ENCODE measurements around the gene ADAMTS17. TPM values are rescaled to one million over a fixed set of nuclear protein-coding genes. Genes with fewer than 3 reads are reported as not detected.

Gene ADAMTS17
- total RNA-seq, 1 experiment from 2014 or later: 3.2 TPM

DNA sequence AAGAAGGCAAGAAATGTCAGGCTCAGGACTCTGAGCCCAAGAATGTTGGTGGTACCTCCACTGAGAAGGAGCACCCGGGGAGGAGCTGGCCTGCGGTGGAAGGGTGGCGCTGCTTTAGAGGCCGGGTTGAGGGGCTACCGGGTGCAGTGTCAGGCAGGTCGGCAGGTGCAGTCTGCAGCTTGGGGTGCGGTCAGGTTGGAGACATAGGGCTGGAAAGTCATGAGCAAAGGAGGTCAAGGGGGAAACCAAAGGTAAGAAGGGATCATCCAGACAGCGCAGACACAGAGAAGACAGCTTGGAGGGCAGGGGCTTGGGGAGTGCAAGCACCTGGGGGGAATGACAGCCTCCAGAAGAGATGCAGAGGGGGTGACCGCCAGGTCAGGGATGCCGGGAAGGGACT is 334.2 kb downstream of the ADAMTS17 start:
- CTCF ChIA-PET: no interaction called here
- intact Hi-C loops (cut with micrococcal nuclease; ENCODE audit: unreplicated experiment): no loop called here
- Histone ChIP-seq H3F3A (ENCODE audit: insufficient read depth, low read depth) (no peaks in the 10 kb centered on the region), H3K27me3 (ENCODE audit: insufficient read depth, low read depth) (no peaks in the 10 kb centered on the region), H3K36me3 (ENCODE audit: low read depth) (no peaks in the 10 kb centered on the region), H3K27ac (no peak overlapping the region), H3K4me3 (no peak overlapping the region), H3K4me1 (replicated peaks; ENCODE audit: insufficient read depth) (no peaks in the 10 kb centered on the region), H3K79me2 (ENCODE audit: low read depth) (no peaks in the 10 kb centered on the region), H4K20me1 (ENCODE audit: insufficient read depth) (no peaks in the 10 kb centered on the region), H3K4me2 (no peak overlapping the region), H2AFZ (no peak overlapping the region), H3K9me2 (ENCODE audit: insufficient read depth) (no peaks in the 10 kb centered on the region), H3K9me3 (ENCODE audit: insufficient read depth, low read depth) (no peaks in the 10 kb centered on the region)
- no peak for DNase-seq
- POLR2A ChIA-PET (ENCODE audit: unreplicated experiment): no interaction called here
- BruUV-seq (replicated peaks): no TSS peak
- TF ChIP-seq EZH2 (IDR thresholded peaks at IDR 0.05; ENCODE audit: low read depth): no peak
- no peak for TF ChIP-seq CTCF (conservative IDR thresholded peaks at IDR 0.05)

- ChIA-PET POLR2A (ENCODE audit: unreplicated experiment) (no interaction called here), CTCF (no interaction called here)
- TF ChIP-seq CTCF (conservative IDR thresholded peaks at IDR 0.05) (no peak), EZH2 (IDR thresholded peaks at IDR 0.05; ENCODE audit: low read depth) (no peak)
- H3K36me3 ChIP-seq (ENCODE audit: low read depth): no peaks in the 10 kb centered on the region
- no peaks in the 10 kb centered on the region for H3K9me3 ChIP-seq (ENCODE audit: insufficient read depth, low read depth)
- H3K4me2 ChIP-seq: no peak overlapping the region
- no peak overlapping the region for H3K4me3 ChIP-seq
- H3F3A ChIP-seq (ENCODE audit: insufficient read depth, low read depth): no peaks in the 10 kb centered on the region
- H2AFZ ChIP-seq: no peak overlapping the region
- no peak for DNase-seq
- H3K27me3 ChIP-seq (ENCODE audit: insufficient read depth, low read depth): no peaks in the 10 kb centered on the region
- no peaks in the 10 kb centered on the region for H4K20me1 ChIP-seq (ENCODE audit: insufficient read depth)
- H3K4me1 ChIP-seq (replicated peaks; ENCODE audit: insufficient read depth): no peaks in the 10 kb centered on the region
- no peaks in the 10 kb centered on the region for H3K9me2 ChIP-seq (ENCODE audit: insufficient read depth)
- H3K27ac ChIP-seq: no peak overlapping the region
- intact Hi-C loops (cut with micrococcal nuclease; ENCODE audit: unreplicated experiment): no loop called here
- BruUV-seq (replicated peaks): no TSS peak
- no peaks in the 10 kb centered on the region for H3K79me2 ChIP-seq (ENCODE audit: low read depth)
These were observed 336.1 kb downstream of the ADAMTS17 start for GRCh38 chr15:100005715-100006114.

- ChIA-PET CTCF (no interaction called here), POLR2A (ENCODE audit: unreplicated experiment) (no interaction called here)
- intact Hi-C loops (cut with micrococcal nuclease; ENCODE audit: unreplicated experiment): no loop called here
These were observed 336.8 kb downstream of the ADAMTS17 start for GRCh38 chr15:100005013-100005412.

More at GRCh38 chr15:100005013-100005412, 336.8 kb downstream of the ADAMTS17 start:
- no peak overlapping the region for H3K27ac ChIP-seq
- TF ChIP-seq EZH2 (IDR thresholded peaks at IDR 0.05; ENCODE audit: low read depth) (no peak), CTCF (conservative IDR thresholded peaks at IDR 0.05) (no peak)
- no peaks in the 10 kb centered on the region for H4K20me1 ChIP-seq (ENCODE audit: insufficient read depth)
- no peaks in the 10 kb centered on the region for H3K4me1 ChIP-seq (replicated peaks; ENCODE audit: insufficient read depth)
- H3K4me3 ChIP-seq: no peak overlapping the region
- no peak overlapping the region for H2AFZ ChIP-seq
- H3K9me2 ChIP-seq (ENCODE audit: insufficient read depth): no peaks in the 10 kb centered on the region
- no peaks in the 10 kb centered on the region for H3K79me2 ChIP-seq (ENCODE audit: low read depth)
- H3K9me3 ChIP-seq (ENCODE audit: insufficient read depth, low read depth): no peaks in the 10 kb centered on the region
- BruUV-seq (replicated peaks): no TSS peak
- DNase-seq: no peak
- H3K27me3 ChIP-seq (ENCODE audit: insufficient read depth, low read depth): no peaks in the 10 kb centered on the region
- H3K4me2 ChIP-seq: no peak overlapping the region
- no peaks in the 10 kb centered on the region for H3K36me3 ChIP-seq (ENCODE audit: low read depth)
- H3F3A ChIP-seq (ENCODE audit: insufficient read depth, low read depth): no peaks in the 10 kb centered on the region
